Smooth muscle cell (in vitro differentiated cells): ENCODE data around the gene EIF2AK3. TPM values are rescaled to one million over a fixed set of nuclear protein-coding genes. Genes with fewer than 3 reads are reported as not detected.

ENCODE experiments used
- DNase-seq: peaks from one replicate; lab custom pipeline; 2025; ENCODE audit not compliant: unreplicated experiment; lab: John Stamatoyannopoulos, UW
- H2AFZ ChIP-seq: fragments of 200-600 bp; sonication (generic); 2 replicates; pipeline ENCODE4 v1.6.0; 2016; ENCODE audit warnings: antibody characterized with exemption, low read depth, mild to moderate bottlenecking
- H3F3A ChIP-seq: fragments of 200-600 bp; sonication (generic); 2 replicates; pipeline ENCODE4 v1.6.0; 2017; ENCODE audit warnings: antibody characterized with exemption, low read depth
- H3K27ac ChIP-seq: fragments of 200-600 bp; sonication (generic); 2 replicates; pipeline ENCODE4 v1.5.1; 2016; ENCODE audit warnings: low read depth, mild to moderate bottlenecking
- H3K27me3 ChIP-seq: fragments of 200-600 bp; sonication (generic); 2 replicates; pipeline ENCODE4 v1.6.1; 2016; ENCODE audit warnings: low read depth, mild to moderate bottlenecking
- H3K36me3 ChIP-seq: fragments of 200-600 bp; sonication (generic); 2 replicates; pipeline ENCODE4 v1.5.1; 2016; ENCODE audit warnings: low read depth
- H3K4me1 ChIP-seq: fragments of 200-600 bp; sonication (generic); 2 replicates; pipeline ENCODE4 v1.5.1; 2016; ENCODE audit warnings: low read depth
- H3K4me2 ChIP-seq: fragments of 200-600 bp; sonication (generic); 2 replicates; pipeline ENCODE4 v1.6.0; 2016; ENCODE audit warnings: mild to moderate bottlenecking
- H3K4me3 ChIP-seq: fragments of 200-600 bp; sonication (generic); 2 replicates; pipeline ENCODE4 v1.5.1; 2016; ENCODE audit warnings: mild to moderate bottlenecking
- H3K79me2 ChIP-seq: fragments of 200-600 bp; sonication (generic); 2 replicates; pipeline ENCODE4 v1.6.0; 2016; ENCODE audit warnings: low read depth, mild to moderate bottlenecking
- H3K9ac ChIP-seq: fragments of 200-600 bp; sonication (generic); 2 replicates; pipeline ENCODE4 v1.6.0; 2016; ENCODE audit warnings: low read depth
- H3K9me3 ChIP-seq: fragments of 200-600 bp; sonication (generic); replicated peaks from 2 replicates; pipeline ENCODE4 v1.5.1; 2016; ENCODE audit warnings: low read depth
- H4K20me1 ChIP-seq: fragments of 200-600 bp; sonication (generic); 2 replicates; pipeline ENCODE4 v1.6.0; 2016; ENCODE audit warnings: low read depth
- WGBS: methylation state at CpG from one replicate; pipeline ENCODE4 v1.1.7; 2016; ENCODE audit warnings: low lambda C conversion rate; 5-methylcytosine and 5-hydroxymethylcytosine counted together
- polyA plus RNA-seq: library from polyadenylated mRNA; unstranded; fragments of >200 nt; fragmentation: Nextera tagmentation; extraction: Ambion mirVana; gene quantifications from 2 replicates; pipeline ENCODE4 v1.2.1, GENCODE V29; 2016
- total RNA-seq: library from RNA; depleted of rRNA; stranded (reverse); fragments of >200 nt; gene quantifications from 2 replicates; pipeline ENCODE4 v1.2.3, GENCODE V29; 2014
- TF ChIP-seq, protein P1 (sequence below): fragments of 200-600 bp; sonication (generic); IDR thresholded peaks from 2 replicates; pipeline ENCODE4 v1.5.1; 2017; ENCODE audit warnings: borderline replicate concordance, mild to moderate bottlenecking, antibody characterized with exemption; ENCODE audit not compliant: insufficient read depth, poor library complexity, severe bottlenecking

EIF2AK3 gene
- total and polyA plus RNA-seq, 2 experiments from 2014 or later = 16.2 to 53.4 TPM

DNA sequence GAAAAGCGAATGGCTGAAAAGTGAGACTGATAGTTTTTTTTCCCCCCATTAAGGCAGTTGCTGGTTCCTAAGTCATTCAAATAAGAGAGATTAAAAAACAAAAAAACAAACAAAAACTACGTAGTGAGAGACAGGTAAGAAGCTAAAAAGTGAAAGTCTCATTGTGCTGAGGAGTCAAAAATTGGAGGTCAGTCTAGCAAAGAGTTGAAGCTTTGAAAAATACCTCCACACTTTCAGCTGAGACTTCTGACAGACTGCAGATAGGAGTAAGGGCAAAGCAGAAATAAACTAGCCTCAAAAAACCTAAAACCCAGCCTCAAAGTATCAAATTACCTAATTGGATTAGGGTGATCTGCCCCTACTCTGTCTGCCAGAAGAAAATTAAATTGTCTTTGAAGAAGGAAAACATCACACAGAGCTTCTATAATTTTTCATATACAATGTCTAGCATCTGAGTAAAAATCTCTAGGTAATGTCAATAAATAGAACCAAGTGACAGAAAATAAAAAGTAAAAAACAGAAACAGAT is 10.9 kb upstream of the EIF2AK3 start:
- H3K27me3 ChIP-seq = no peaks in the 10 kb centered on the region
- no peak overlapping the region for H3K4me2 ChIP-seq
- peaks cover 5% of the 10 kb centered on the region for H3K9me3 ChIP-seq
- 49% methylated on average over 2 of the region's 2 CpGs for WGBS
- H3K4me1 ChIP-seq = peaks cover 3% of the 10 kb centered on the region
- H3K79me2 ChIP-seq = no peaks in the 10 kb centered on the region
- no peak for DNase-seq
- TF ChIP-seq, protein P1, sequence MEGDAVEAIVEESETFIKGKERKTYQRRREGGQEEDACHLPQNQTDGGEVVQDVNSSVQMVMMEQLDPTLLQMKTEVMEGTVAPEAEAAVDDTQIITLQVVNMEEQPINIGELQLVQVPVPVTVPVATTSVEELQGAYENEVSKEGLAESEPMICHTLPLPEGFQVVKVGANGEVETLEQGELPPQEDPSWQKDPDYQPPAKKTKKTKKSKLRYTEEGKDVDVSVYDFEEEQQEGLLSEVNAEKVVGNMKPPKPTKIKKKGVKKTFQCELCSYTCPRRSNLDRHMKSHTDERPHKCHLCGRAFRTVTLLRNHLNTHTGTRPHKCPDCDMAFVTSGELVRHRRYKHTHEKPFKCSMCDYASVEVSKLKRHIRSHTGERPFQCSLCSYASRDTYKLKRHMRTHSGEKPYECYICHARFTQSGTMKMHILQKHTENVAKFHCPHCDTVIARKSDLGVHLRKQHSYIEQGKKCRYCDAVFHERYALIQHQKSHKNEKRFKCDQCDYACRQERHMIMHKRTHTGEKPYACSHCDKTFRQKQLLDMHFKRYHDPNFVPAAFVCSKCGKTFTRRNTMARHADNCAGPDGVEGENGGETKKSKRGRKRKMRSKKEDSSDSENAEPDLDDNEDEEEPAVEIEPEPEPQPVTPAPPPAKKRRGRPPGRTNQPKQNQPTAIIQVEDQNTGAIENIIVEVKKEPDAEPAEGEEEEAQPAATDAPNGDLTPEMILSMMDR = no peak
- no peaks in the 10 kb centered on the region for H3F3A ChIP-seq
- H3K4me3 ChIP-seq = no peak overlapping the region
- no peak overlapping the region for H3K9ac ChIP-seq
- no peaks in the 10 kb centered on the region for H3K36me3 ChIP-seq
- H3K27ac ChIP-seq = no peak overlapping the region
- H4K20me1 ChIP-seq = no peaks in the 10 kb centered on the region
- peak overlapping the region; percentile 41 for H2AFZ ChIP-seq

DNA sequence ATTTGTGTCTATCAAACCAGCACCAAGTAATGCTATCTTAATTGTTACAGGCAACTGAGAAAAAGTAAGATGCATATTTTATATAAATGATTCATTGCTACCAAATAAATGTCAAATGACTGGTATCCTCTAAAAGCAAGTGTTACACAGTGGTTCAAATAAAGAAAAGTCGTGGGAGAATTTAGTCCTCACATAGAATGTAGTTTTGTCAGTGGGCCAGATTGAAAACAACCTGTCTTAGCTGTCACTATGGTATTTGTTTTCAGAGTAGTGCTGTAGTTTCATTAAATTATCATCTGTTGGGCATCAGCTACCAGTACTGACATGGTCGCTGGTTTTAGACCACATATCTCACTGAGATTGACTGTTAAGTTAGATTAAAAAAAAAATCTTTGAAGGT is 10.2 kb upstream of the EIF2AK3 start:
- no peaks in the 10 kb centered on the region for H3F3A ChIP-seq
- no peaks in the 10 kb centered on the region for H3K27me3 ChIP-seq
- no peaks in the 10 kb centered on the region for H3K36me3 ChIP-seq
- no peak overlapping the region for H3K4me3 ChIP-seq
- TF ChIP-seq, protein P1 = no peak
- WGBS = 90% methylated on average over 2 of the region's 2 CpGs
- no peak overlapping the region for H3K9ac ChIP-seq
- no peak for DNase-seq
- no peak overlapping the region for H2AFZ ChIP-seq
- peaks cover 3% of the 10 kb centered on the region for H3K4me1 ChIP-seq
- H3K4me2 ChIP-seq = no peak overlapping the region
- H3K9me3 ChIP-seq = peaks cover 5% of the 10 kb centered on the region
- no peaks in the 10 kb centered on the region for H4K20me1 ChIP-seq
- H3K27ac ChIP-seq = no peak overlapping the region
- H3K79me2 ChIP-seq = no peaks in the 10 kb centered on the region

DNA sequence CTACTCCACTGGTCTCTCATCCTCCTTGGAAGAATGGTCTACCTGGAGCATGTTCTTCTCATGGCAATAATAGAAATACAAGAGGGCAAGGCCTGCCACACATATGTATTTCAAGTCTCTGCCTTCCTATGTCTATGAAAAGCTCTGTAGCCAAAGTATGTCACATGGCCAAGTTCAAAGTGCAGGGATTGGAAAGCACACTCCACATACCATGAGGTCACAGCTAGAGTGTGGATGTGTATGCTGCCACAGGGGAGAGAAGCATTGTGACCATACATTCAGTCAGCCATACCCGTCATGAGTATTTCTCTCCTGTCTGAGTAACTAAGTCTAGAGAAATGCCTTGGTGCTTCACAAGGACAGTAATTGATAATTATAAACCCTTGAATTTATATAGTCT is 8.8 kb upstream of the EIF2AK3 start:
- Histone ChIP-seq H3K9me3 (peaks cover 5% of the 10 kb centered on the region), H3K27me3 (no peaks in the 10 kb centered on the region), H3K4me3 (no peak overlapping the region), H3K4me1 (peaks cover 3% of the 10 kb centered on the region), H4K20me1 (no peaks in the 10 kb centered on the region), H3K4me2 (no peak overlapping the region), H3F3A (no peaks in the 10 kb centered on the region), H2AFZ (no peak overlapping the region), H3K27ac (no peak overlapping the region), H3K36me3 (no peaks in the 10 kb centered on the region), H3K9ac (no peak overlapping the region), H3K79me2 (no peaks in the 10 kb centered on the region)
- no peak for DNase-seq
- TF ChIP-seq, protein P1 = no peak
- 100% methylated on average over 1 of the region's 1 CpG for WGBS

DNA sequence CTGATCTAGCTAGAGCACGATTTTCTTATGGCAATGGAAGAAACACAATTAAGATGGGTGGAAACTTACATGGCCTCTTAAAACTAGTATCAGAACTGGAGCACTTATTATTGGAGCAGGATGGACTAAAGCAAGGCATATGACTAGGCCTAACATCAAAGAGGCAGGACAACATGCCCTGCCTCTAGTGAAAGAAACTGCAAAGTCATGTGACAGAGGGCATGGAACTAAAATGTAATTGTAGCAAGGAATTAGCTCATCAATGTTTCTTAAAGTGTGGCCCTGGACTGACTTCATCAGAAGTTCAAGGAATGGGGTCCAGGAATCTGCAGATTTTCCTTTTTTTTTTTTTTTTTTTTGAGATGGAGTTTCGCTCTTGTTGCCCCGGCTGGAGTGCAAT is 5.3 kb upstream of the EIF2AK3 start:
- Histone ChIP-seq H4K20me1 (no peaks in the 10 kb centered on the region), H3F3A (peaks cover 9% of the 10 kb centered on the region), H3K4me2 (no peak overlapping the region), H3K79me2 (no peaks in the 10 kb centered on the region), H3K27me3 (no peaks in the 10 kb centered on the region), H3K4me3 (no peak overlapping the region), H3K9ac (no peak overlapping the region), H3K27ac (no peak overlapping the region), H3K4me1 (peaks cover 6% of the 10 kb centered on the region), H2AFZ (no peak overlapping the region), H3K36me3 (no peaks in the 10 kb centered on the region), H3K9me3 (no peaks in the 10 kb centered on the region)
- no peak for DNase-seq
- 85% methylated on average over 3 of the region's 3 CpGs for WGBS
- TF ChIP-seq, protein P1 = no peak
